Measurements from ENCODE around the gene PTPN3.

The PTPN3 gene

GRCh38 chr9:109509611-109510010 is 11.5 kb upstream of the PTPN3 start:
- no peaks in the 10 kb centered on the region for H3K27me3 ChIP-seq (ENCODE audit: low read length)
- H3K9ac ChIP-seq (ENCODE audit: low read length): no peak overlapping the region
- no peaks in the 10 kb centered on the region for H3F3A ChIP-seq (ENCODE audit: insufficient read depth)
- H3K4me2 ChIP-seq (ENCODE audit: low read depth, low read length, poor library complexity, severe bottlenecking): no peak overlapping the region
- no peaks in the 10 kb centered on the region for H3K9me2 ChIP-seq (replicated peaks; ENCODE audit: insufficient read depth, low read length)
- H2AFZ ChIP-seq (ENCODE audit: low read depth, low read length, severe bottlenecking): no peak overlapping the region
- TF ChIP-seq CTCF (IDR thresholded peaks at IDR 0.05; ENCODE audit: insufficient read depth, low read length, poor library complexity, severe bottlenecking) (no peak), EZH2phosphoT487 (conservative IDR thresholded peaks at IDR 0.05; ENCODE audit: low read length) (no peak)
- H3K27ac ChIP-seq (ENCODE audit: low read depth, low read length): no peak overlapping the region
- H3K4me3 ChIP-seq (ENCODE audit: insufficient read depth, low read length, poor library complexity, severe bottlenecking): no peak overlapping the region
- H4K20me1 ChIP-seq (ENCODE audit: low read depth, low read length): no peaks in the 10 kb centered on the region
- no peaks in the 10 kb centered on the region for H3K79me2 ChIP-seq (ENCODE audit: insufficient read depth, low read length)
- H3K9me3 ChIP-seq (ENCODE audit: insufficient read depth, low read length): no peaks in the 10 kb centered on the region
- no peaks in the 10 kb centered on the region for H3K36me3 ChIP-seq (ENCODE audit: low read length)

GRCh38 chr9:109507421-109507838 is 9.3 kb upstream of the PTPN3 start:
- Histone ChIP-seq H4K20me1 (ENCODE audit: low read depth, low read length) (no peaks in the 10 kb centered on the region), H3K36me3 (ENCODE audit: low read length) (no peaks in the 10 kb centered on the region), H3K9ac (ENCODE audit: low read length) (no peak overlapping the region), H3K9me3 (ENCODE audit: insufficient read depth, low read length) (no peaks in the 10 kb centered on the region), H3K4me3 (ENCODE audit: insufficient read depth, low read length, poor library complexity, severe bottlenecking) (no peak overlapping the region), H3K79me2 (ENCODE audit: insufficient read depth, low read length) (no peaks in the 10 kb centered on the region), H3K4me2 (ENCODE audit: low read depth, low read length, poor library complexity, severe bottlenecking) (no peak overlapping the region), H3K27ac (ENCODE audit: low read depth, low read length) (no peak overlapping the region), H3K9me2 (replicated peaks; ENCODE audit: insufficient read depth, low read length) (no peaks in the 10 kb centered on the region), H3K27me3 (ENCODE audit: low read length) (no peaks in the 10 kb centered on the region), H3F3A (ENCODE audit: insufficient read depth) (no peaks in the 10 kb centered on the region), H2AFZ (ENCODE audit: low read depth, low read length, severe bottlenecking) (no peak overlapping the region)
- TF ChIP-seq EZH2phosphoT487 (conservative IDR thresholded peaks at IDR 0.05; ENCODE audit: low read length) (no peak), CTCF (IDR thresholded peaks at IDR 0.05; ENCODE audit: insufficient read depth, low read length, poor library complexity, severe bottlenecking) (no peak)

GRCh38 chr9:109506097-109506712 is 8.1 kb upstream of the PTPN3 start:
- TF ChIP-seq EZH2phosphoT487 (conservative IDR thresholded peaks at IDR 0.05; ENCODE audit: low read length) (no peak), CTCF (IDR thresholded peaks at IDR 0.05; ENCODE audit: insufficient read depth, low read length, poor library complexity, severe bottlenecking) (no peak)
- H3K79me2 ChIP-seq (ENCODE audit: insufficient read depth, low read length): no peaks in the 10 kb centered on the region
- no peak overlapping the region for H3K27ac ChIP-seq (ENCODE audit: low read depth, low read length)
- no peaks in the 10 kb centered on the region for H3K27me3 ChIP-seq (ENCODE audit: low read length)
- H2AFZ ChIP-seq (ENCODE audit: low read depth, low read length, severe bottlenecking): no peak overlapping the region
- H3K9ac ChIP-seq (ENCODE audit: low read length): no peak overlapping the region
- no peaks in the 10 kb centered on the region for H3F3A ChIP-seq (ENCODE audit: insufficient read depth)
- no peak overlapping the region for H3K4me3 ChIP-seq (ENCODE audit: insufficient read depth, low read length, poor library complexity, severe bottlenecking)
- no peak overlapping the region for H3K4me2 ChIP-seq (ENCODE audit: low read depth, low read length, poor library complexity, severe bottlenecking)
- H3K36me3 ChIP-seq (ENCODE audit: low read length): no peaks in the 10 kb centered on the region
- no peaks in the 10 kb centered on the region for H4K20me1 ChIP-seq (ENCODE audit: low read depth, low read length)
- H3K9me3 ChIP-seq (ENCODE audit: insufficient read depth, low read length): no peaks in the 10 kb centered on the region
- no peaks in the 10 kb centered on the region for H3K9me2 ChIP-seq (replicated peaks; ENCODE audit: insufficient read depth, low read length)

Measured in SU-DHL-6 (cell line).